ENCODE results near the gene PEX3. TPM values are rescaled to one million over a fixed set of nuclear protein-coding genes. Genes with fewer than 3 reads are reported as not detected.
"Not testable (repeated sequence)": the region's sequence is repeated elsewhere in the genome, so short reads cannot be mapped to it uniquely, and the experiment has no call there.

PEX3 gene
- total RNA-seq, 1 experiment from 2014 or later = 13.5 TPM

DNA sequence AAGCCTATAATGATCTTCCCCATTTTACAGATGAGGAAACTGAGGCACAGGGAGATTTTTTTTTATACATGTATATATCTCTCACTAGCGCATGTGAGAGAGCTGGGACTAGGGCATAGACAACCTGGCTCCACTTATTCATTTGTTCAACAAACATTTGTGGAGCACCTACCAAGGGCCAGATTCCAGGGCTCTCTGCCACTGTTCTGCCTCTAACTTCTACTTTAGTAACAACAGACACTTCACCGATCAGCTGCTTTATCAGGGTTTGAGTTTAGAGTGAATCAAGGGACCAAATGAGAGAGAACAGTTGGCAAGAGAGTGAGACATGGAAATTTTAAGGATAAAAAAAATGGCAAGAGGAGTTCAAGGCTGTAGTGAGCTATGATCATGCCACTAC is 7.5 kb upstream of the PEX3 start:
- Mint-ChIP-seq H3K9me3 (no peaks in the 10 kb centered on the region), H3K4me3 (no peak overlapping the region), H3K27me3 (ENCODE audit: low read depth) (no peaks in the 10 kb centered on the region), H3K4me1 (peaks cover 10% of the 10 kb centered on the region), H3K36me3 (peaks cover 20% of the 10 kb centered on the region), H3K27ac (peak overlapping the region; percentile 75; the same call in 1 of the 2 replicates)
- TF ChIP-seq, protein P1, sequence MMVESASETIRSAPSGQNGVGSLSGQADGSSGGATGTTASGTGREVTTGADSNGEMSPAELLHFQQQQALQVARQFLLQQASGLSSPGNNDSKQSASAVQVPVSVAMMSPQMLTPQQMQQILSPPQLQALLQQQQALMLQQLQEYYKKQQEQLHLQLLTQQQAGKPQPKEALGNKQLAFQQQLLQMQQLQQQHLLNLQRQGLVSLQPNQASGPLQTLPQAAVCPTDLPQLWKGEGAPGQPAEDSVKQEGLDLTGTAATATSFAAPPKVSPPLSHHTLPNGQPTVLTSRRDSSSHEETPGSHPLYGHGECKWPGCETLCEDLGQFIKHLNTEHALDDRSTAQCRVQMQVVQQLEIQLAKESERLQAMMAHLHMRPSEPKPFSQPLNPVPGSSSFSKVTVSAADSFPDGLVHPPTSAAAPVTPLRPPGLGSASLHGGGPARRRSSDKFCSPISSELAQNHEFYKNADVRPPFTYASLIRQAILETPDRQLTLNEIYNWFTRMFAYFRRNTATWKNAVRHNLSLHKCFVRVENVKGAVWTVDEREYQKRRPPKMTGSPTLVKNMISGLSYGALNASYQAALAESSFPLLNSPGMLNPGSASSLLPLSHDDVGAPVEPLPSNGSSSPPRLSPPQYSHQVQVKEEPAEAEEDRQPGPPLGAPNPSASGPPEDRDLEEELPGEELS (CRISPR knock-in tag; IDR thresholded peaks at IDR 0.05) = no peak
- TF ChIP-seq, protein P2, sequence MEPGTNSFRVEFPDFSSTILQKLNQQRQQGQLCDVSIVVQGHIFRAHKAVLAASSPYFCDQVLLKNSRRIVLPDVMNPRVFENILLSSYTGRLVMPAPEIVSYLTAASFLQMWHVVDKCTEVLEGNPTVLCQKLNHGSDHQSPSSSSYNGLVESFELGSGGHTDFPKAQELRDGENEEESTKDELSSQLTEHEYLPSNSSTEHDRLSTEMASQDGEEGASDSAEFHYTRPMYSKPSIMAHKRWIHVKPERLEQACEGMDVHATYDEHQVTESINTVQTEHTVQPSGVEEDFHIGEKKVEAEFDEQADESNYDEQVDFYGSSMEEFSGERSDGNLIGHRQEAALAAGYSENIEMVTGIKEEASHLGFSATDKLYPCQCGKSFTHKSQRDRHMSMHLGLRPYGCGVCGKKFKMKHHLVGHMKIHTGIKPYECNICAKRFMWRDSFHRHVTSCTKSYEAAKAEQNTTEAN (CRISPR knock-in tag; IDR thresholded peaks at IDR 0.05) = no peak
- TF ChIP-seq NR1H2 (CRISPR knock-in tag; IDR thresholded peaks at IDR 0.05) = no peak
- CTCF ChIA-PET = no interaction called here
- ATAC-seq = no peak
- no peak for DNase-seq (ENCODE audit: low spot score)
- POLR2A ChIA-PET = no interaction called here

DNA sequence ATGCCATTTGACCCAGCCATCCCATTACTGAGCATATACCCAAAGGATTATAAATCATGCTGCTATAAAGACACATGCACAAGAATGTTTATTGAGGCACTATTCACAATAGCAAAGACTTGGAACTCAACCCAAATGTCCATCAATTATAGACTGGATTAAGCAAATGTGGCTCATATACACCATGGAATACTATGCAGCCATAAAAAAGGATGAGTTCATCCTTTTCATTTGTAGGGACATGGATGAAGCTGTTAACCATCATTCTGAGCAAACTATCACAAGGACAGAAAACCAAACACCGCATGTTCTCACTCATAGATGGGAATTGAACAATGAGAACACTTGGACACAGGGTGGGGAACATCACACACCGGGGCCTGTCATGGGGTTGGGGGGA is 2.7 kb upstream of the PEX3 start:
- ATAC-seq; H3K4me3 Mint-ChIP-seq; POLR2A ChIA-PET; H3K9me3 Mint-ChIP-seq; H3K27ac Mint-ChIP-seq; H3K27me3 Mint-ChIP-seq (ENCODE audit: low read depth); CTCF ChIA-PET; DNase-seq (ENCODE audit: low spot score); H3K36me3 Mint-ChIP-seq: not testable (repeated sequence)
- H3K4me1 Mint-ChIP-seq = peaks cover 22% of the 10 kb centered on the region

DNA sequence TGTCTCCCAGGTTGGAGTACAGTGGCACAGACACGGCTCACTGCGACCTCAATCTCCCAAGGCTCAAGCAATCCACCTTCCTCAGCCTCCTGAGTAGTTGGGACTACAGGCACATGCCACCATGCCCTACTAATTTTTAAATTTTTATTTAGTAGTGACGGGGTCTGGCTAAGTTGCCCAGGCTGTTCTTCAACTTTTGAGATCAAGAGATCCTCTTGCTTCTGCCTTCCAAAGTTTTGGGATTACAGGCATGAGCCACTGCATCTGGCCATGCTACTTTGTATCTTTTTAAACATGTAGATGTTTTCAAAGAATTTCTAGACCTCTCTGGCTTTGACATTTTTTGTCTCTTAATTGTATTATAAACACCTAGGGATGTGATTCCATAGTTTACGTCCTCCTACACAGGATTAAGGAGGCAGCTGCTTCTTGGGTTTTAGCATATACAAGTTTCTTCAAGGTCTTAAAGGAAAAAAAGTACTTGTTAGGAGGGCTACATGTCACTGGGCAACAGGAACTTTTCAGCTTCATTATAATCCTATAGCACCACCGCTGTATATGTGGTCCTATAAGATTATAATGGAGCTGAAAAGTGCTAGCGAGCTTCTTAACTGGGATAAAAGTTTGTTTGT is 1.4 kb upstream of the PEX3 start:
- POLR2A ChIA-PET = no interaction called here
- CTCF ChIA-PET = no interaction called here
- Mint-ChIP-seq H3K9me3 (no peaks in the 10 kb centered on the region), H3K36me3 (peaks cover under 1% of the 10 kb centered on the region; the same call in 1 of the 2 replicates), H3K4me1 (peaks cover 19% of the 10 kb centered on the region), H3K27me3 (ENCODE audit: low read depth) (no peaks in the 10 kb centered on the region), H3K4me3 (peak overlapping the region; percentile 94), H3K27ac (no peak overlapping the region)
- no peak for DNase-seq (ENCODE audit: low spot score)
- TF ChIP-seq, protein P3, sequence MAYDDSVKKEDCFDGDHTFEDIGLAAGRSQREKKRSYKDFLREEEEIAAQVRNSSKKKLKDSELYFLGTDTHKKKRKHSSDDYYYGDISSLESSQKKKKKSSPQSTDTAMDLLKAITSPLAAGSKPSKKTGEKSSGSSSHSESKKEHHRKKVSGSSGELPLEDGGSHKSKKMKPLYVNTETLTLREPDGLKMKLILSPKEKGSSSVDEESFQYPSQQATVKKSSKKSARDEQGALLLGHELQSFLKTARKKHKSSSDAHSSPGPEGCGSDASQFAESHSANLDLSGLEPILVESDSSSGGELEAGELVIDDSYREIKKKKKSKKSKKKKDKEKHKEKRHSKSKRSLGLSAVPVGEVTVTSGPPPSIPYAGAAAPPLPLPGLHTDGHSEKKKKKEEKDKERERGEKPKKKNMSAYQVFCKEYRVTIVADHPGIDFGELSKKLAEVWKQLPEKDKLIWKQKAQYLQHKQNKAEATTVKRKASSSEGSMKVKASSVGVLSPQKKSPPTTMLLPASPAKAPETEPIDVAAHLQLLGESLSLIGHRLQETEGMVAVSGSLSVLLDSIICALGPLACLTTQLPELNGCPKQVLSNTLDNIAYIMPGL (CRISPR knock-in tag; IDR thresholded peaks at IDR 0.05) = no peak
- no peak for TF ChIP-seq ZNF423 (CRISPR knock-in tag; IDR thresholded peaks at IDR 0.05)
- no peak for TF ChIP-seq CREM (CRISPR knock-in tag; IDR thresholded peaks at IDR 0.05)
- TF ChIP-seq, protein P4, sequence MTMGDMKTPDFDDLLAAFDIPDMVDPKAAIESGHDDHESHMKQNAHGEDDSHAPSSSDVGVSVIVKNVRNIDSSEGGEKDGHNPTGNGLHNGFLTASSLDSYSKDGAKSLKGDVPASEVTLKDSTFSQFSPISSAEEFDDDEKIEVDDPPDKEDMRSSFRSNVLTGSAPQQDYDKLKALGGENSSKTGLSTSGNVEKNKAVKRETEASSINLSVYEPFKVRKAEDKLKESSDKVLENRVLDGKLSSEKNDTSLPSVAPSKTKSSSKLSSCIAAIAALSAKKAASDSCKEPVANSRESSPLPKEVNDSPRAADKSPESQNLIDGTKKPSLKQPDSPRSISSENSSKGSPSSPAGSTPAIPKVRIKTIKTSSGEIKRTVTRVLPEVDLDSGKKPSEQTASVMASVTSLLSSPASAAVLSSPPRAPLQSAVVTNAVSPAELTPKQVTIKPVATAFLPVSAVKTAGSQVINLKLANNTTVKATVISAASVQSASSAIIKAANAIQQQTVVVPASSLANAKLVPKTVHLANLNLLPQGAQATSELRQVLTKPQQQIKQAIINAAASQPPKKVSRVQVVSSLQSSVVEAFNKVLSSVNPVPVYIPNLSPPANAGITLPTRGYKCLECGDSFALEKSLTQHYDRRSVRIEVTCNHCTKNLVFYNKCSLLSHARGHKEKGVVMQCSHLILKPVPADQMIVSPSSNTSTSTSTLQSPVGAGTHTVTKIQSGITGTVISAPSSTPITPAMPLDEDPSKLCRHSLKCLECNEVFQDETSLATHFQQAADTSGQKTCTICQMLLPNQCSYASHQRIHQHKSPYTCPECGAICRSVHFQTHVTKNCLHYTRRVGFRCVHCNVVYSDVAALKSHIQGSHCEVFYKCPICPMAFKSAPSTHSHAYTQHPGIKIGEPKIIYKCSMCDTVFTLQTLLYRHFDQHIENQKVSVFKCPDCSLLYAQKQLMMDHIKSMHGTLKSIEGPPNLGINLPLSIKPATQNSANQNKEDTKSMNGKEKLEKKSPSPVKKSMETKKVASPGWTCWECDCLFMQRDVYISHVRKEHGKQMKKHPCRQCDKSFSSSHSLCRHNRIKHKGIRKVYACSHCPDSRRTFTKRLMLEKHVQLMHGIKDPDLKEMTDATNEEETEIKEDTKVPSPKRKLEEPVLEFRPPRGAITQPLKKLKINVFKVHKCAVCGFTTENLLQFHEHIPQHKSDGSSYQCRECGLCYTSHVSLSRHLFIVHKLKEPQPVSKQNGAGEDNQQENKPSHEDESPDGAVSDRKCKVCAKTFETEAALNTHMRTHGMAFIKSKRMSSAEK (CRISPR knock-in tag; IDR thresholded peaks at IDR 0.05; ENCODE audit: borderline replicate concordance) = no peak
- TF ChIP-seq ZBTB21 (CRISPR knock-in tag; IDR thresholded peaks at IDR 0.05; ENCODE audit: borderline replicate concordance) = no peak
- TF ChIP-seq, protein P5, sequence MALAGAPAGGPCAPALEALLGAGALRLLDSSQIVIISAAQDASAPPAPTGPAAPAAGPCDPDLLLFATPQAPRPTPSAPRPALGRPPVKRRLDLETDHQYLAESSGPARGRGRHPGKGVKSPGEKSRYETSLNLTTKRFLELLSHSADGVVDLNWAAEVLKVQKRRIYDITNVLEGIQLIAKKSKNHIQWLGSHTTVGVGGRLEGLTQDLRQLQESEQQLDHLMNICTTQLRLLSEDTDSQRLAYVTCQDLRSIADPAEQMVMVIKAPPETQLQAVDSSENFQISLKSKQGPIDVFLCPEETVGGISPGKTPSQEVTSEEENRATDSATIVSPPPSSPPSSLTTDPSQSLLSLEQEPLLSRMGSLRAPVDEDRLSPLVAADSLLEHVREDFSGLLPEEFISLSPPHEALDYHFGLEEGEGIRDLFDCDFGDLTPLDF (CRISPR knock-in tag; IDR thresholded peaks at IDR 0.05) = no peak
- TF ChIP-seq KAT7 (CRISPR knock-in tag; IDR thresholded peaks at IDR 0.05; ENCODE audit: borderline replicate concordance) = no peak
- TF ChIP-seq SOX15 (CRISPR knock-in tag; IDR thresholded peaks at IDR 0.05) = no peak
- TF ChIP-seq, protein P6, sequence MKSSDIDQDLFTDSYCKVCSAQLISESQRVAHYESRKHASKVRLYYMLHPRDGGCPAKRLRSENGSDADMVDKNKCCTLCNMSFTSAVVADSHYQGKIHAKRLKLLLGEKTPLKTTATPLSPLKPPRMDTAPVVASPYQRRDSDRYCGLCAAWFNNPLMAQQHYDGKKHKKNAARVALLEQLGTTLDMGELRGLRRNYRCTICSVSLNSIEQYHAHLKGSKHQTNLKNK (CRISPR knock-in tag; IDR thresholded peaks at IDR 0.05) = no peak
- no peak for ATAC-seq

Measured in WTC11 (cell line).